Stimulated activated CD4-positive, alpha-beta T cell treated with anti-CD3 and anti-CD28 coated beads, Interleukin-4, amount 100 ng/mL, for 24 hours (primary cell): Measurements from ENCODE around the gene DNMT3B.
"Not testable (repeated sequence)": the region's sequence is repeated elsewhere in the genome, so short reads cannot be mapped to it uniquely, and the experiment has no call there.

ENCODE experiments used
- DNase-seq: peaks from one replicate; pipeline ENCODE4 v3.0.0-alpha.2; 2020

DNMT3B gene

DNA sequence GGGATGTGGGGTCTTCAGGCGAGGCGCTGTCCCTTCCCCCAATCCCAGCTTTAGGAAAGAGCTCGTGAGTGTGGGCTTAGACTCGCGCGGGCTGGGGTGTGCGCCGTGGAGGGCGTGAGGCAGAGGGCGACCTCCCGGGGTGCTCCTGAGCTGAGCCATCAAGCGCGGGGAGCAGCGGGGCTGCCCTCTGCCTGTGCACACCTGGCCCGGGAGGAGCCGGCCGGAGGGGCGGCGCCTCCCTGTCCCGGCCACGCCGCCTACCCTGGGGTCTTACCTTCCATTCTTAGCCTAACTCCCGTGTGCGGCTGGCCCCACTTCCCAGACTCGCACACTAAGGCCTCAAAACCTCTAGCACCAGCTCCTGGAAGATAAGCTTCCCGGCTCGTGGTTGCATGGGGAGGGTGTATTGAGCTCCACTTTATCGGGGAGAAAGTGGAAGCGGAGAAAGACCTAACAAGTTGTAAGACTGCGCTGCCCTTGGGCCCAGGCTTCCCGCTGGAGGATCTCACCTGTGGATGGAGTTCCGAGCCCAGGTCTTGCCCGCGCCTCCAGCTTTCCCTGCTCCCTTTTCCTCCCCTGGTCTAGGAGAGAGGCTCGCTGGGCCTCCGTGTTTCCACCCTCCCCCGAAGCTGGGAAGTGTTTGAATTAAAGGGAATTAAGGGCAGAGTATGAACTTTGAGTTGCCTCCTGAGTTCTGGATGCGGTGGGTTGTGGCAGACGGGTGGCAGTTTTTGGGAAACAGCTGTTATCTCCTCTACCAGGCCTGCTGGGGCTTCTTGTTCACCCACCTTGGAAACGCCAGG is 1.2 kb downstream of the DNMT3B start:
- DNase-seq, result no peak

DNA sequence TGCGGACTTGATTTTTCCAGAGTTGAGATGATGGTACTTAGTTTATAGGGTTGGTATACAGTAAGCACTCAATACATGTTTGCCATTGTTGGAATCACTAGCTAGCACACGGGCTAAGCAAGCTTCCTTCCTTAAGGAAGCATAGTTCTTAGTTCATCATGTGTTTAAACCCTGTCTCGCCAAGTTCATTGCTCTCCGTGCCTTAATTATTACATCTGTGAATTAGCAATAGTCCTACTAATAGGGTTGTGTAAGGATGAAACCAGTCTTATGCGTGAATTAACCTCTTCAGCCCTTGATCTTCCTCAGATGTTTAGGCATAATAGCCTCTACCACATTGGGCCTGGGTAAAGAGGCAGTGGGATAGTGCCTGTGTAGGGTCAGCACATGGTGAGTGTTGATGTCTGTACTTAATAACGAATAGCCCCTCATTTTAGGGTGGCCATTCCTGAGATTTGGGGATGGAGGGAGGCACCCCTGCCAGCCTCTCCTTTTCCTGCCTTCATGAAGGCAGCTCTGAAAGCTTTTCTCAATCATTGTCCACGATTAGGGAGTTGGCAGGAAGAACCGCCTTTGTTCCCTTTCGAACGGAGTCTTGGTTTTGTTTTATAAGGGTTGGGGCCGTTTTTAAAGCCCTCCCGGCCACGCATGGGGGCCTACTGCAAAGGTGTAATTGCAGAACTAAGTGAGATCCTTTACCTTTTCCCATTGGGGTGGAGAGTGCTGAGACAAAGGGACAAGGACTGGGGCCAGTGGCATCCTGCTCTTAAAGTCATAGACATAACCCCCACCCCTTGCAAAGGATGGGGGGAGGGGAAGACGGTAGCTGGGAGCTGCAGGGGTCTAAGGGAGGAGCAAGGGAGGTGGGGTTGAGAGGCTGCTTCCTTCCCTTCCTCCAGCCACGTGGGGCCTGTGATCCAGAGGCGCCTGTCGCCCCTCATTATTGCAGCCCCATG is 2.1 kb downstream of the DNMT3B start:
- DNase-seq, result no peak

DNA sequence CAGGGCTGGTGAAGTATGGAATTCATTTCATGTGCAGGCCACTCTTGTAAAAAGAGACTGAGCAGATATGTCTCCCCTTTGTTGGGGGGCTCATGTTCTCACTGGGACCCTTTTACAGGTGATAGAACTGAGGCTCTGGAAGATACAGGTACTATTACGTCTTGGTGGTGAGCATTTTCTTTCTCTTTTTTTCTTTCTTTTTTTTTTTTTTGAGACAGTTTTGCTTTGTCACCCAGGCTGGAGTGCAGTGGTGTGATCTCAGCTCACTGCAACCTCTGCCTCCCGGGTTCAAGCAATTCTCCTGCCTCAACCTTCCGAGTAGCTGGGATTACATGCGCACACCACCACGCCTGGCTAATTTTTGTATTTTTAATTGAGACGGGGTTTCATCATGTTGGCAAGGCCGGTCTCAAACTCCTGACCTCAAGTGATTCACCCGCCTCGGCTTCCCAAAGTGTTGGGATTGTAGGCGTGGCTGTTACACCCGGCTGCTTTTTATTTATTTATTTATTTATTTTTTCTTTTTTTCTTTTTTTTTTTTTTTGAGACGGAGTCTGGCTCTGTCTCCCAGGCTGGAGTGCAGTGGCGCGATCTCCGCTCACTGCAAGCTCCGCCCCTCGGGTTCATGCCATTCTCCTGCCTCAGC is 3.2 kb downstream of the DNMT3B start:
- DNase-seq, result not testable (repeated sequence)

DNA sequence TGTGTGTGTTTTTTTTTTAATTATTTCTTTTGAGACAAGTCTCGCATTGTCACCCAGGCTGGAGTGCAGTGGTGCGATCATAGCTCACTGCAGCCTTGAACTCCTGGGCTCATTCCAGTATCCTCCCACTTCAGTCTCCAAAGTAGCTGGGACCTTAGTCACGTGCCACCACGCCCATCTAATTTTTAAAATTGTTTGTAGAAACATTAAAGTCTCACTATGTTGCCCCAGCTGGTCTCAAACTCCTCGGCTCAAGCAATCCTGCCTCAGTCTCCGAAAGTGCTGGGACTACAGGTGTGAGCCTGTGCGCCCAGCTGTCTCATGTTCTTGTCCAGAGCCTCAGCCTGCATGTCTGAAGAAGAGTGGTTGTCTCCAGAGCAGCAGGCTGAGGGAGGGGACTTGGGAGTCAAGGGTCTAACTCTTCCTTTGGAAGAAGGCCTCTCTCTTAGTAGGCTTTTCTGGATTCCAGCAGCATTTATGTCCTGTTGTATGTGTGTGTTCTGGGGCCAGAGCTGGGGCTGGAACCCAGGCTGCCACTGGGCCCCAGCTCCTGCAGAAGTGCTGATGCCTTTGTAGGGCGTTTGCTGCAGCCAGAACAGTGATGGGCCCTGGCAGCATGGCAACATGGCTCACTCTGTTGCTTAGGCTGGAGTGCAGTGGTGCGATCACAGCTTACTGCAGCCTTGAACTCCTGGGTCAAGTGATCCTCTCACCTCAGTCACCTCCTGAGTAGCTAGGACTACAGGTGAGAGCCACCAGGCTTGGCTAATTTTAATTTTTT is 5.4 kb downstream of the DNMT3B start:
- DNase-seq, result no peak

DNA sequence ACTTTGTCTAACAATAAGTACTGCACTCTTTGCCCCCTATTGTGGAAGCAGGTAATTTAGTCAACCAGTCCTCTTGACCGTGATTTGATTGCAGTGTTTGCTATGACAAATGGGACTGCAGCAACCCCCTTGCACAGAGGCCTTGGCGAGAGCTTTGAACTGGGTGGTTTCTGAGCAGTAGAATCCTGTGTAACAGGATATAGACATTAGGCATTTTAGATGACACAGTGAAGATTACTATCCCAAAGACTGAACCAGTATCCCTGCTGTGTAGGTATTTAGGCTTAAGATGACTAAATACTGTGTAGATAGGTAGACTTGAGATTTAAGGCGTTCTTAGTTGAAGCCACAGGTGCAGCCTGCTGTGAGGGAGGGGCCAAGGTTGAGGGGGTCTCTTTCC is 9.9 kb downstream of the DNMT3B start:
- no peak for DNase-seq

DNA sequence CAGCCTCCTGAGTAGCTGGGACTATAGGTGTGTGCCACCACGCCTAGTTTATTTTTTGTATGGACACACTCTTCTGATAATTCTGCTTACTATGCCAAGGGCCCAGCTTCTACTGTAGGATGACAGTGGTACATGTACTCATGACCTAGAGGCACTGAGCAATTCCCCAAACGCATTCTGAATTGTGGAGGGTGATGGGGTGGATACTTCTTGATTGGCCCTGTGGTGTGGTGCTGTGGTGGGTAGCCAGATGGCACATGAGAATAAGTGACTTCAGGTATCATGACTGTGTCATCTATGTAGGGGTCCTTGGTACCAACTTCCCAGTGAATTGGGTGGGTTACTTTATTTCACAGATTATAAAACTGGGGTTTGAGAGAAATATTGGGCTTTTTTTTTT is 11.0 kb downstream of the DNMT3B start:
- no peak for DNase-seq

DNA sequence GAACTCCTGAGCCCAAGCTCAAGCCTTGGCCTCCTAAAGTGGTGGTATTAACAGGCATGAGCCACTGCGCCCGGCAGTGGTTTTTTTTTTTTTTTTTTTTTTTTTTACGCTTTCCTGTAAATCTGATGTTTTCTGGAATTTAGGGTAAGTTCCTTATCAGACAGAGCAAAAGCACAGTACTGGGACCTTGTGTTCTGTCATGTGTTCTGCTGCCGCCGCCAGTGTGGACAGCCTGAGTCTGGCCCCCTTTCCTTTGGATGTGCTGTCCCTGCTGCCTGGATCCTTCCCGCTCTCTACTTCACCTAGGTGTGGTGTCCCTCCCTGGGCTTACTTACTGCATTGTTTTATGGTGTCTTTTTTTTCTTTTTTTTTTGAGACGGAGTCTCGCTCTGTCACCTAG is 11.7 kb downstream of the DNMT3B start:
- no peak for DNase-seq

DNA sequence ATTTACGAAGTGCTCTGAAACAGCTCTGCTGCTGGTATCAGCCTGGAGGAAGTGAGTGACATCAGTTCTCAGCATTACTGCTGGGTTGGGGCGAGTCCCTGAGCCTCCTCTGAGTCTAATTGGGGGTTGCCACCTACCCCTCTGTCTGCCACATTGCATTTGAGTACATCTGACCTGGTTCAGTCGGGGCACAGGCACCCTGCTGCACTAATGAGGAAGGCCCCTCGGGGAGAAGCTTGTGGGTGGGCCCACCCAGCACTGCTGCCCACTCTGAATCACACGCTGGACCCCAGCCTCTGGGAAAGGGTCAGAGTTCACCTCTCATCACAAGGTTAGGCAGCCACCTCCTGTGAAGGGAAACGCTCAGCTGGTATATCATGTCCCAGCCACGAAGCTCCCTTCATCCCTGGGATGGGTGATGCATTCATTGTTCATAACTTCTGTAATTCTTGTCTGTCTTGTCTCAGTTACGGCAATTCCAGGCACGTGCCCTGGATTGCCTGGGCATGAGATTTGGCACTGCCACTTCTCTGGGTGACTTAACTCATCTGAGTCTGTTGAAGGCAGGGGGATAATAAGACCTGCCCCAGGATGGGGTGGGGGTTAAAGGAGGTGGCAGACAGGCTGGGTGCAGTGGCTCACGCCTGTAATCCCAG is 13.3 kb downstream of the DNMT3B start:
- DNase-seq, result no peak

DNA sequence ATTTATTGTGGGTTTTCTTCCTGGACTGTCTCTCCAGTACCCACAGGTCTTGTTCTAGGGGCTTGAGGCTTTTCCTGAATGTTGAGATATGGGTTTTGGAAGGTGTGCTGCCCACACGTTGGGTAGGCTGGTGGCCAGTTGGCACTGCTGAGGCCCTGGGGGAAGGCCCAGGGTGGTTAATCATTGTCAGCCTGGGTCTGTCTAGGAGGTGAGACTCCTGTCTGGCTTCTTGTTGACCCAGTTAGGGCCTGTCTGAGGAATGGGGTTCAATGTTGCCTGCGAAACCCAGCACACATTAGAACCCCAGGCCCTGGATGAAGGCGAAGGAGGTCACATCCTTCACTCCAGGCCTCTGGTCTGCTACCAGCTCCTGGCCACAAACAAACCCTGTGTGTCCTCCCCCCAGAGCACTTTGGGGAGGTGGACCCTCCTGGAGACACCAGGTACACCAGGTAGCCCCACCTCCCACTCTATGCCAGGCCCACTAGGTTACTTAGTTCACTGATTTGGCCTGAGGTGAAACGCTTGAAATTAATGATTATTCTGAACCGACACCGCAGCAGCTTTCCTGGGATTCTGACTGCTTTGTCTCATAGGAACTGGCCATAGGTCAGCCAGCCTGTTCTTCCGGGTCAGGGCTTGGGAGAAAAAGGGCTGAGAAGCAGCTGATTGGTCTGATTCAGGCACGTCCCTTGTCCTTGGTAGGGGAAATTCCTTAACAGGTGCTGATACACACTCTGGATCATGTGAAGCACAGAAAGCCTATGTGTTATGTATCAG is 15.2 kb downstream of the DNMT3B start:
- DNase-seq, result no peak

DNA sequence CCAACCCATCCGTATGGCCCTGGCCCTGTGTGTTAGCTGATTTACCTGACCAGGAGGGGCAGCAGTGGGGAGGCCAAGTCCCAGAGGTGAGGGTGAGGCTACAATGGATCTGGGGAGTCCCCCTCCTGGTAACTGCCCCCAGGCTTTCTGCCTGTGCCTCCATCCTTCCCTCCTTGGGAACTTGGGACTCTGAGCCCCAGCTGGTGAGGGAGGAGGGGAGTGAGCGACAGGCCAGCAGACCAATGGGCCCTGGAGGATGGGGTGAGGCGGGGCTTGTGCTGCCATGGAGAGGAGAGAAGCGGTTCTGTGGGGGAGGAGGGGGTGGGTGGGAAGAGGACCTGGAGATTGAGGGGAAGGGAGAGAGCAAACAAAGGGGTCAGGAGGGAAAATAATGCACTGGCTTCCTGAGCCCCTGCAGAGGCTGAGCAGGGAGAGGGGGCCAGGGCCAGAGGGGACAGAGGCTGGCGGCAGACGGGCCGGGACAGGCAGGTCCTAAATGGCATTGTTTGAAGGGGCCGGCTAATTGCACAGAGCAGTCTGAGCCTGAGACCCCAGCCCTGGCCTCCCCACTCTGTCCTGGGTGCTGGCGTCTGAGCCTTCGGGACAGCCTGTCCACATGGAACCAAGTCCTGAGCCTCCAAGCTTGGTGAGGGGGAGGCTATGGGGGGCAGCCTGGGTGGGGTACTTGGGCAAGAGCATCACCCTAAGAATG is 17.5 kb downstream of the DNMT3B start:
- no peak for DNase-seq

DNA sequence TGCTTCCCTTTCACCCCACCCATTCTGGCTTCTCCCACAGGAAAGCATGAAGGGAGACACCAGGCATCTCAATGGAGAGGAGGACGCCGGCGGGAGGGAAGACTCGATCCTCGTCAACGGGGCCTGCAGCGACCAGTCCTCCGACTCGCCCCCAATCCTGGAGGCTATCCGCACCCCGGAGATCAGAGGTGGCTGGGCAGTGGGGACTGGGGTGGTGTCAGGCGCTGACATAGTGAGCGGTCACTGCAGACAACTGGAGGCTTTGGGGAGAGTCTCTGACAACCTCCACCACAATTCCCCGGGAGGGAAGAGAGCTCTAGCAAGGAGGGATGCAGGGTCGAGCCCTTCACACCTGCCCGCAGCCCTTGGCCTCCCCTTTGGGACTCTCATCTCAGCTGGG is 18.1 kb downstream of the DNMT3B start:
- no peak for DNase-seq

DNA sequence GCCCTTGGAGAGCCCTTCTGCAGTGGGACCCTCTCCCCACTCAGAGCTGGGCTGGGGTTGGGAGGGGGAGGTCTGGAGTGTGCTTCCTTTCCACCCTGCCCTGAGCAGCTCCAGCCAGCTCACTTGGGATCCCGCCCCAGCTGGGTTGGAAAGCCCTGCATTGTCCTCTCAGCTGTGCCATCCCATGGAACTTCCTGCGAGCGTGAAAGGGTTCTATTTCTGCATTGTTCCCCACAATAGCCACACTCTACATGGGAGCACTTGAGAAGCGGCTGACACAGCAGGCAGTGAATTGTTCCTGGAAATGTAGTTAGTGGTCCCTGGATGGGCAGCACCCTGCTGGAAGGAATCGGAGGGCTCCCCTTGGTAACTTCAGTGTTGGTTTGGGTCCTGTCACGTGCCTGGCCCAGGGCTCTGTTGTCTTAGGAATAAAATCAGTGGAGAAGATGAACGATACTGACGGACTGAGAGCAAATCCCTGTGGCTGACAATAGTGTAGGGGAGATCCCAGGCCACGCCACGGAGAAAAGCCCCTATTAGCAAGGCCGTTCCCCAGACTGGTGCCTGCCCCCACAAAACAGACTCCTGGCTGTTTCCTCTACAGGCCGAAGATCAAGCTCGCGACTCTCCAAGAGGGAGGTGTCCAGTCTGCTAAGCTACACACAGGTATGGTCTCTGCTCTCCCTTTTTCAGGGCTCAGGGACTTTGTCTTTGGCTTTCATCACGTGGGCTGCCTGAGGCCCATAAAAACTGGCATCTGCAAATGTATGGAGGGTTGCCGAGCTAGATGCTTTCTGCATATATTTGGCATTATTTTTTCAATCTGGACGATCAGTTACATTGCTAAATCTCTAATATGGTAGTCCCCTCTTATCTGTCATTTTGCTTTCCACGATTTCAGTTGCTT is 18.8 kb downstream of the DNMT3B start:
- no peak for DNase-seq

DNA sequence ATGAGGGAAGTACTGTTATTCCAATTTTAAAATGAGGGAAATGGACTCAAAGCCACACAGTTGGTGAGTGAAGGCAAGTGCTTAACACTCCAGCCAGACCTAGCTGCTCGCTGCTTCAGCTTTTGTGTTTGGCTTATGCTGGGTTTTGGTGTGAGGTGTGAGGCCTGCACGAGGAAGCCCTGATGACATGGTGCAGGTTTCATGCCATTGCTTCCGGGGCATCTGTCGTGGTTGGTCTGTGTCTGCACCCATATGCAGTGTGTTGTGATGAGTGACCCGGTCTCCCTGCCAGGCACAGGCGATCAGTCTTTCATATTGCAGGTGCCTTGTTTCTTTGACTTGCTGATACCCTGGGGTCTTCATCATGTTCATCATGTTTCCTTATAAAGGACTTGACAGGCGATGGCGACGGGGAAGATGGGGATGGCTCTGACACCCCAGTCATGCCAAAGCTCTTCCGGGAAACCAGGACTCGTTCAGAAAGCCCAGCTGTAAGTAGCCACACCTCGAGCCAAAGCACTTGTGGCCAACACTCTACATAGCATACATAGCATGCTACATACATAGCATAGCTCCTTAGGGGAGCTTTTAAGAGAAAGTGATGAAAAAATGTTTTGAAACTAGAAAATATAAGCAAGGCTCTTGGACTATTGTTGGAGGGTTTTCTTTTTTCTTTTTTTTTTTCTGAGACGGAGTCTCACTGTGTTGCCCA is 22.3 kb downstream of the DNMT3B start:
- no peak for DNase-seq

DNA sequence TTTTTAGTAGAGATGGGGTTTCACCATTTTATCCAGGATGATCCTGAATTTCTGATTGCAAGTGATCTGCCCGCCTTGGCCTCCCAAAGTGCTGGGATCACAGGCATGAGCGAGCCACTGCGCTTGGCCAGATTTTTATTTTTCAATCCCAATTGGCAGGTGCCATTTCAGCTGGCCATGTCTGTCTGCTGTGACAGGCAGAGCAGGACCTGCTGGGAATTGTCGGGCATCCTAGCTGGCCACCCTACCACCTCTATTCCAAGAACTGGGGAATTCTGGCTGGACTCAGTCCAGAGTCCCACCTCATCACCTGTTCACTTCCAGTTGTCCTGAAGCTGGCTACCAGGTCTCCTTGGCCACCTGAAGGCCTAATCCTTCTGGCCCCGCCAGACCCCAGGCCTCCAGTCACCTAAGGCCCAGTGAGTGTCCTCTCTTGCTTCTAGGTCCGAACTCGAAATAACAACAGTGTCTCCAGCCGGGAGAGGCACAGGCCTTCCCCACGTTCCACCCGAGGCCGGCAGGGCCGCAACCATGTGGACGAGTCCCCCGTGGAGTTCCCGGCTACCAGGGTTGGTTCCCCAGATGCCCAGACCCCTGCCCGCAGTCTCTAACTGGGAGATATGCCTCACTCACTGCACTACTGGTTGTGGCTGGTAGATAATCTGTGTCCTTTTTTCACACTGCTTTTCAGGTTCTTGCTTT is 24.0 kb downstream of the DNMT3B start:
- no peak for DNase-seq

DNA sequence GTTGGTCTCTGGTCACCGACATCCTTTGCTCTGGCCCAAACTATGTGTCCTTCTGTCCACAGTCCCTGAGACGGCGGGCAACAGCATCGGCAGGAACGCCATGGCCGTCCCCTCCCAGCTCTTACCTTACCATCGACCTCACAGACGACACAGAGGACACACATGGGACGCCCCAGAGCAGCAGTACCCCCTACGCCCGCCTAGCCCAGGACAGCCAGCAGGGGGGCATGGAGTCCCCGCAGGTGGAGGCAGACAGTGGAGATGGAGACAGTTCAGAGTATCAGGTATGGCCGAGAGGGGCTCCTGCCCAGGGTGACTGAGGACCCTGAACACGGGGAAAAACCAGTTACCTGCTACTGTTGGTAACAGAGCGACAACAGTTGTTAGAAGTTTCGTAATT is 25.0 kb downstream of the DNMT3B start:
- no peak for DNase-seq

DNA sequence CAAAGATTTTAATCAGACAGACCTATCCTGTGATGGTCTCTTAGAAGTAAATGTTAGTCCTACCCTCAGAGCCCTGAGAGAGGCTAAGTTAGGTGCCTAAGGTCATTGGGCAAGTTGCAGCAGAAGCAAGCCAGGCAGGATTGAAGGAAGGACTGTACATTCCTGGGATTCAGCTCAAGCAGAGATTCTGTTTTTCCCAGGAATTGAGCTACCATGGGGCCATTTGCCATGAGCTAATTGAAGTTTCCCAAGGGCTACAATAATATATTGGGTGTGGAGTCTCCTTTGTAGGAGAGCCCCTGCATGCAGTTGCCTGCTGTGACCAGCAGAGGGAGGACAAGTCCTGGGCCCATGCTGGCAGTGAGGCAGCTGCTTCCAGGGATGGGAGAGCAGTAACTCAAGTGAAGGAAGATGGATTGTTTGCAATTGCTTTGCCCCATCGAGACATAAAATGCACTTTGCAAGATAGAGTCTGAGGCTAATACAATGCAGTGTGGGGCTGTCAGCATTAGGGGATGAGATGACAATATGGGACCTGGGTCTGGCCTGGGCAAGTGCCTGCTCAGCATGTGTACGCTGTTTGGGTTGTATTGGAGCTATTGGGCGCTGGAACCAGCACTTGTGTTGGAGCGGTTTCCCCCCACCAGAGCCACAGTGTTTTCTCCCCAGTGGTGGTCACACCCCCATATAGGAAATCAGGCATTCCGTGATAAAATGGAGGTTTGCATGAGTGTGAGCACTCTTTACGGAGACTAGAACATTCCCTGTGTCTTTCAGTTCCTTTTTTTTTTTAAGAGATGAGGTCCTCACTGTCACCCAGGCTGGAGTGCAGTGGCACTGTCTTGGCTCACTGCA is 27.9 kb downstream of the DNMT3B start:
- DNase-seq, result peak; percentile 78

DNA sequence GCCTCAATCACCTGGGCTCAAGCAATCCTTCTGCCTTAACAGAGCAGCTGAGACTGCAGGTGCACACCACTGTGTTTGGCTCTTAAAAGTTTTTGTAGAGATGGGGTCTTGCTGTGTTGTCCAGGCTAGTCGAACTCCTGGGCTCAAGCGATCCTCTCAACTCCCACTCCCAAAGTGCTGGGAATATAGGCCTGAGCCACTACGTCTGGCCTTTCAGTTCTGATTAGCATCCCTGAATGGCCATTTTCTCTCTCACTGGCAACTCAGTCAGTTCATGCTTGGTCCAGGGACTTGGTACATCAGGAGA is 28.5 kb downstream of the DNMT3B start:
- no peak for DNase-seq
